GM06990 (cell line): ENCODE measurements around the gene DNM1.

Experiments
- DNase-seq: peaks from one replicate; pipeline ENCODE4 v3.0.0-alpha.2; 2011; ENCODE audit not compliant: insufficient read length; ENCODE audit errors: extremely low read depth
- H3K27me3 ChIP-seq: replicated peaks from 2 replicates; pipeline ENCODE4 v1.6.0; 2011; ENCODE audit warnings: low read length; ENCODE audit not compliant: control insufficient read depth, insufficient read depth
- H3K36me3 ChIP-seq: 2 replicates; pipeline ENCODE4 v1.5.1; 2011; ENCODE audit warnings: low read length; ENCODE audit not compliant: control insufficient read depth, insufficient read depth
- H3K4me3 ChIP-seq: replicated peaks from 2 replicates; pipeline ENCODE4 v1.5.1; 2011; ENCODE audit warnings: low read depth, mild to moderate bottlenecking, control low read depth, low read length
- CTCF ChIP-seq: IDR thresholded peaks from 2 replicates; pipeline ENCODE4 v1.5.1; 2011; ENCODE audit warnings: low read length, control low read depth, mild to moderate bottlenecking, inconsistent platforms; ENCODE audit not compliant: insufficient read depth, poor library complexity, severe bottlenecking

DNM1 gene

GRCh38 chr9:128243215-128244018 is 40.2 kb downstream of the DNM1 start:
- Histone ChIP-seq H3K36me3 (no peaks in the 10 kb centered on the region), H3K27me3 (no peaks in the 10 kb centered on the region), H3K4me3 (no peak overlapping the region)
- no peak for DNase-seq
- TF ChIP-seq CTCF: no peak

DNA sequence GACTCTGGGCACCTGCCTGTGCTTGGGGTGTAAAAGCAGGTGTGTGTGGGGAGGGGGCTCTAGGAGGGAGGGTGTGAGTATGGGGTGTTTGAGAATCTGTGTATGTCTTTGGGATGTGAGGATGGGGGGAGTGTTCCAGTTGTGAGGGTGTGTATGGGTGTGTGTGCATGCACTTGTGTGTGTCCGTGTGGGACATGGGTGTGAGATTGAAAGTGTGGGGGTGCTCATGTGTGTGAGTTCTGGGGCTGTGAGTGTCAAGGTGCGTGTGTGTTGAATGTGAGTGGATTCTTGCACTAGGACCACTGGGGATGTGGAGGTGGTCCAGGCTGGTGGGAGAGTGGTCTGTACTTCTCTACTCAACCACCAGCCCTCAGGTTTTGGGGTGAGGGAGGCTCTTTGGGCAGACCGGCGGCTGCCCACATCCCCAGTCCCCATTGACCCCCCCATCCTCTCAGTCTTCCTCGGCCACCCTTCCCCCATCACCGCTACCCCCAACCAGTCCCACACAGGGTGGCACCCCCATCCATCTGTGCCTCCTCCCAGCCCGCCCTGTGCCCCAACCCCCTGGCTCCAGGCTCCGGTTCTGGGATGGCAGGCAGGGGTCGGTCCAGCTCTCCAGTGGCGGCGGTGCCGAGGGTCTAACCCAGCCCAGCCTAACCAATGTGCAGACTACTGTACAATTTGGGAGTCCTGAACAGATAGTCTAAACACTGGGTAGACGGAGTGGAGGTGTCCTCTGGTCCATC is 41.1 kb downstream of the DNM1 start:
- no peak for DNase-seq
- Histone ChIP-seq H3K27me3 (no peaks in the 10 kb centered on the region), H3K36me3 (no peaks in the 10 kb centered on the region), H3K4me3 (no peak overlapping the region)
- no peak for TF ChIP-seq CTCF

- no peak for TF ChIP-seq CTCF
- no peak for DNase-seq
- Histone ChIP-seq H3K27me3 (no peaks in the 10 kb centered on the region), H3K4me3 (no peak overlapping the region), H3K36me3 (no peaks in the 10 kb centered on the region)
These were observed 41.7 kb downstream of the DNM1 start for GRCh38 chr9:128244837-128245231.

DNA sequence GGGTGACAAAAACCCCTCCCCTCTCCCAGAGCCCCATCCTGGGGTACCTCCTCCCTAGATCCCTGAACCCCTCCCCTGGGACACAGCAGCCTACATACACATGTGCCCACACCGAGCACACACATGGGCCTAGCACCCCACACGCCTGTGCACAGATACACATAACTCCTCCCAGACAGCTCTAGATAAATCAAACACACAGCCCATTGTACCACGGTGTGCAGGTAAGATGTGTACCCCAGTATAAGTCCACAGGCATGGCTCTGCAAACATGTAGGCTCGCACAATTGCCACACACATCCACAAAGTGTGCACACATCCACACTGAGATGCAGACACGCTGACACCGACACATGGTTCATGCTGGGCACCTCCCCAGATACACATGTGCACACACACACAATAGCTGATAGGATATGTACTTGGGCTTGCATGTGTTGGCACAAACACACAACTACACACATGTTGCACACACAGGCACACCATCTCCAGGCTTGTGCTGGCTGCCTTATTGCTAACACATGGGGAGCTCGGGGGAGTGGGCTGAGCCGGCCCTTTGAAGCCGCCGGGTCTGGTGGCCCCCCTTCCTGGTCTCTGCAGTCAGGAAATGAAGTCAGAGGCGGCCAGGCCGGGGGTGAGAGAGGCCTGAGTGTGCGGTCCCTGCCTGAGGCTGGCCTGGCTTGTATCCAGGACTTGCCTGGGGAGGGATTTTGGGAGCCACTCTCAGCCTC is 42.4 kb downstream of the DNM1 start:
- DNase-seq: no peak
- H3K4me3 ChIP-seq: no peak overlapping the region
- no peaks in the 10 kb centered on the region for H3K27me3 ChIP-seq
- H3K36me3 ChIP-seq: no peaks in the 10 kb centered on the region
- TF ChIP-seq CTCF: no peak

- DNase-seq: no peak
- Histone ChIP-seq H3K27me3 (no peaks in the 10 kb centered on the region), H3K4me3 (no peak overlapping the region), H3K36me3 (no peaks in the 10 kb centered on the region)
- no peak for TF ChIP-seq CTCF
These were observed 43.3 kb downstream of the DNM1 start for GRCh38 chr9:128246471-128246870.
